ENCODE data around the gene DCST1.

Gene DCST1

GRCh38 chr1:155022927-155023236, 10.7 kb upstream of the DCST1 start:
- TF ChIP-seq SUZ12 (IDR thresholded peaks at IDR 0.05) (no peak), CTBP1 (IDR thresholded peaks at IDR 0.05; ENCODE audit: borderline replicate concordance) (no peak), ARNT (IDR thresholded peaks at IDR 0.05) (no peak), TARDBP (IDR thresholded peaks at IDR 0.05) (no peak), ELF4 (IDR thresholded peaks at IDR 0.05) (no peak)
- DNase-seq (ENCODE audit: extremely low spot score): no peak
- ChIA-PET POLR2A (interaction anchor here (0.9 to 1.2 kb wide), 2 partner anchors 24 to 62 kb away, joined by 3 to 4 read pairs; partner anchors contain the start of gene PYGO2), CTCF (interaction anchor here (1.4 kb wide), 1 partner anchor 23 kb away, joined by 4 read pairs; no protein-coding TSS in a partner anchor)

GRCh38 chr1:155023627-155024026, 10.0 kb upstream of the DCST1 start:
- POLR2A ChIA-PET: interaction anchor here (0.9 kb wide), 1 partner anchor 62 kb away, joined by 3 read pairs; the partner anchor contains the start of gene PYGO2
- no peak for TF ChIP-seq NFRKB (IDR thresholded peaks at IDR 0.05)
- no peak for TF ChIP-seq ELF4 (IDR thresholded peaks at IDR 0.05)
- TF ChIP-seq, protein P1, sequence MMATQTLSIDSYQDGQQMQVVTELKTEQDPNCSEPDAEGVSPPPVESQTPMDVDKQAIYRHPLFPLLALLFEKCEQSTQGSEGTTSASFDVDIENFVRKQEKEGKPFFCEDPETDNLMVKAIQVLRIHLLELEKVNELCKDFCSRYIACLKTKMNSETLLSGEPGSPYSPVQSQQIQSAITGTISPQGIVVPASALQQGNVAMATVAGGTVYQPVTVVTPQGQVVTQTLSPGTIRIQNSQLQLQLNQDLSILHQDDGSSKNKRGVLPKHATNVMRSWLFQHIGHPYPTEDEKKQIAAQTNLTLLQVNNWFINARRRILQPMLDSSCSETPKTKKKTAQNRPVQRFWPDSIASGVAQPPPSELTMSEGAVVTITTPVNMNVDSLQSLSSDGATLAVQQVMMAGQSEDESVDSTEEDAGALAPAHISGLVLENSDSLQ (IDR thresholded peaks at IDR 0.05): no peak
- CTCF ChIA-PET: interaction anchor here (0.5 to 0.9 kb wide), 2 partner anchors 11 to 40 kb away, joined by 3 read pairs; partner anchors contain the start of gene EFNA4
- no peak for DNase-seq (ENCODE audit: extremely low spot score)

DNA sequence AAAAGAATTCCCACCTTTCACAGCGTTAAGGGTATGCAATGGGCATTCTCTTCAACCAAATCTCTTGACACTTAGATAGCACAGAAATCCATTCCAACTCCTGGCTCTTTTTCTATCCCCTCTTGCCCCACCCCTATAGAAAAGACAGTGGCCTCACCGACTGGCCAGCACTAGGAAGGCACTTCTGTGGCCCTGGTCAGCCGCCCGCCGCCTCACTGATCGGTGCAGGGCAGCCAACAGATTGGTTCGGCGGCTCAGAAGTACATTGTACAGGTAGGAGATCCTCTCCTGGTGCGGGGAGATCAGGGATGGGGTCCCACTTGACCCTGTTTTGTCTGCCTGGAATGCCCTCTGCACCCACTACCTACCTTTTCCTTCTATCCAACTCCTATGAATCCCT, 9.3 kb upstream of the DCST1 start:
- ChIA-PET POLR2A (no interaction called here), CTCF (no interaction called here)
- DNase-seq (ENCODE audit: extremely low spot score): no peak
- TF ChIP-seq ZNF384 (IDR thresholded peaks at IDR 0.05): no peak
- no peak for TF ChIP-seq ARNT (IDR thresholded peaks at IDR 0.05)
- TF ChIP-seq SP1 (IDR thresholded peaks at IDR 0.05): no peak
- TF ChIP-seq FOXK2 (IDR thresholded peaks at IDR 0.05): no peak
- TF ChIP-seq FOXA1 (IDR thresholded peaks at IDR 0.05): no peak
- no peak for TF ChIP-seq LEF1 (IDR thresholded peaks at IDR 0.05; ENCODE audit: borderline replicate concordance)
- no peak for TF ChIP-seq TARDBP (IDR thresholded peaks at IDR 0.05)
- TF ChIP-seq ELF4 (IDR thresholded peaks at IDR 0.05): no peak
- TF ChIP-seq HDGF (IDR thresholded peaks at IDR 0.05; ENCODE audit: borderline replicate concordance): no peak
- TF ChIP-seq FOXM1 (IDR thresholded peaks at IDR 0.05; ENCODE audit: borderline replicate concordance): no peak
- TF ChIP-seq BHLHE40 (IDR thresholded peaks at IDR 0.05; ENCODE audit: borderline replicate concordance): no peak
- TF ChIP-seq, protein P1 (IDR thresholded peaks at IDR 0.05): no peak
- no peak for TF ChIP-seq CTBP1 (IDR thresholded peaks at IDR 0.05; ENCODE audit: borderline replicate concordance)
- no peak for TF ChIP-seq NFRKB (IDR thresholded peaks at IDR 0.05)
- TF ChIP-seq SUZ12 (IDR thresholded peaks at IDR 0.05): no peak

GRCh38 chr1:155026154-155026553, 7.5 kb upstream of the DCST1 start:
- no peak for DNase-seq (ENCODE audit: extremely low spot score)
- ChIA-PET POLR2A (no interaction called here), CTCF (interaction anchor here (1.4 kb wide), 1 partner anchor 9 kb away, joined by 12 read pairs; no protein-coding TSS in a partner anchor)
- no peak for TF ChIP-seq HDGF (IDR thresholded peaks at IDR 0.05; ENCODE audit: borderline replicate concordance)

DNA sequence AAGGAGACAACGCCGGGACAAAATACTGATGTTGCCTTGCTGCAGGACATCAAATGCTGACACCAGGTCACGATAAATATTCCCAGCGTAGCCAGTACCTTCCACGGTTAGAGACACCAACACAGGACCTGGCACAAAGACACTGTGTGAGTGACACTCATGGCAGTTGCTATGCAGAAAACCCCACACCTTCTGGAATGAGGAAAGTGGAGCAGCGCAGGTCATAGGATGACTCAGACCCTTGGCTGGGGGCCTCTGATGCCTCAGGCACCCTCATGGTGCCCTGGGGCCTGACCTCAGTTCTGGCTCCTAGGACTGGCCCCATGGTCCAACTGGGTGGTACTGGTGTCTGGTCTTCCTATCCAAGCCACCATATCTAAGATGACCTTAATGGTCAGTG, 7.0 kb upstream of the DCST1 start:
- TF ChIP-seq TARDBP (IDR thresholded peaks at IDR 0.05) (no peak), SUZ12 (IDR thresholded peaks at IDR 0.05) (no peak), HDGF (IDR thresholded peaks at IDR 0.05; ENCODE audit: borderline replicate concordance) (no peak), BHLHE40 (IDR thresholded peaks at IDR 0.05; ENCODE audit: borderline replicate concordance) (no peak), ARNT (IDR thresholded peaks at IDR 0.05) (no peak), LEF1 (IDR thresholded peaks at IDR 0.05; ENCODE audit: borderline replicate concordance) (no peak), ZNF384 (IDR thresholded peaks at IDR 0.05) (no peak), FOXK2 (IDR thresholded peaks at IDR 0.05) (no peak), FOXM1 (IDR thresholded peaks at IDR 0.05; ENCODE audit: borderline replicate concordance) (no peak), NFRKB (IDR thresholded peaks at IDR 0.05) (no peak), FOXA1 (IDR thresholded peaks at IDR 0.05) (no peak)
- POLR2A ChIA-PET: no interaction called here
- no peak for DNase-seq (ENCODE audit: extremely low spot score)
- CTCF ChIA-PET: interaction anchor here (1.4 kb wide), 1 partner anchor 9 kb away, joined by 12 read pairs; no protein-coding TSS in a partner anchor

GRCh38 chr1:155029513-155030242, 3.9 kb upstream of the DCST1 start:
- DNase-seq (ENCODE audit: extremely low spot score): no peak
- ChIA-PET CTCF (no interaction called here), POLR2A (no interaction called here)
- TF ChIP-seq HDGF (IDR thresholded peaks at IDR 0.05; ENCODE audit: borderline replicate concordance) (no peak), BHLHE40 (IDR thresholded peaks at IDR 0.05; ENCODE audit: borderline replicate concordance) (no peak), ELF4 (IDR thresholded peaks at IDR 0.05) (no peak), ZNF384 (IDR thresholded peaks at IDR 0.05) (no peak), FOXA1 (IDR thresholded peaks at IDR 0.05) (no peak), FOXK2 (IDR thresholded peaks at IDR 0.05) (no peak), SUZ12 (IDR thresholded peaks at IDR 0.05) (no peak), L3MBTL2 (conservative IDR thresholded peaks at IDR 0.05) (no peak)

- DNase-seq (ENCODE audit: extremely low spot score): no peak
- ChIA-PET CTCF (interaction anchor here (0.8 kb wide), 1 partner anchor 13 kb away, joined by 4 read pairs; no protein-coding TSS in a partner anchor), POLR2A (no interaction called here)
- TF ChIP-seq SP1 (IDR thresholded peaks at IDR 0.05) (no peak), FOXA1 (IDR thresholded peaks at IDR 0.05) (no peak)
- TF ChIP-seq, protein P1 (IDR thresholded peaks at IDR 0.05): no peak
Measured at GRCh38 chr1:155030243-155030795, 3.3 kb upstream of the DCST1 start.

Data from HEK293T (cell line).